Mesenchymal stem cell (in vitro differentiated cells and primary cell): ENCODE results near the gene MACROD2.

Source experiments
- DNase-seq: peaks from one replicate; pipeline ENCODE4 v3.0.0-alpha.2; 2013
- H2AFZ ChIP-seq: one replicate; pipeline ENCODE4 v1.6.1; 2013; ENCODE audit warnings: low read depth, mild to moderate bottlenecking, control low read depth, inconsistent platforms, low read length, moderate library complexity
- H2AK5ac ChIP-seq: 2 replicates; pipeline ENCODE4 v1.6.1; 2013; ENCODE audit warnings: low read length, moderate library complexity, mild to moderate bottlenecking, inconsistent platforms; ENCODE audit not compliant: severe bottlenecking
- H2BK120ac ChIP-seq: one replicate; pipeline ENCODE4 v1.6.1; 2013; ENCODE audit warnings: low read depth, mild to moderate bottlenecking, inconsistent platforms, low read length, moderate library complexity
- H2BK12ac ChIP-seq, 2 experiments: one replicate each; pipeline ENCODE4 v1.6.1; 2013; ENCODE audit warnings: inconsistent platforms in 2 of 2, low read length in 2 of 2, mild to moderate bottlenecking in 2 of 2, moderate library complexity in 2 of 2, control low read depth in 1 of 2
- H2BK15ac ChIP-seq: one replicate; pipeline ENCODE4 v1.6.1; 2013; ENCODE audit warnings: mild to moderate bottlenecking, low read depth, inconsistent platforms; ENCODE audit not compliant: poor library complexity, severe bottlenecking
- H2BK5ac ChIP-seq: 2 replicates; pipeline ENCODE4 v1.6.1; 2013; ENCODE audit warnings: low read depth, mild to moderate bottlenecking, low read length, control low read depth, inconsistent platforms; ENCODE audit not compliant: poor library complexity, severe bottlenecking
- H3K14ac ChIP-seq, 2 experiments: one replicate each; pipeline ENCODE4 v1.6.1; 2013; ENCODE audit warnings: inconsistent platforms in 2 of 2, low read length in 2 of 2, control low read depth in 1 of 2, mild to moderate bottlenecking in 1 of 2, moderate library complexity in 1 of 2
- H3K18ac ChIP-seq, 2 experiments: one replicate each; pipeline ENCODE4 v1.6.1; 2013; ENCODE audit warnings: inconsistent platforms in 2 of 2, low read length in 2 of 2, control low read depth in 1 of 2, low read depth in 1 of 2, mild to moderate bottlenecking in 1 of 2
- H3K23ac ChIP-seq, 2 experiments: one replicate each; pipeline ENCODE4 v1.6.1; 2013; ENCODE audit warnings: inconsistent platforms in 2 of 2, low read length in 2 of 2, mild to moderate bottlenecking in 2 of 2, moderate library complexity in 2 of 2, control low read depth in 1 of 2
- H3K27ac ChIP-seq: 2 replicates; pipeline ENCODE4 v1.5.1; 2013; ENCODE audit warnings: mild to moderate bottlenecking, moderate library complexity, low read length, control low read depth, inconsistent platforms; ENCODE audit not compliant: poor library complexity, severe bottlenecking
- H3K27me3 ChIP-seq, 2 experiments: 2 replicates each; pipeline versions ENCODE4 v1.6.1 to v1.7.0; 2013; ENCODE audit warnings: low read length in 2 of 2, mild to moderate bottlenecking in 2 of 2, moderate library complexity in 2 of 2, control low read depth in 1 of 2, inconsistent platforms in 1 of 2; ENCODE audit not compliant: control insufficient read depth in 1 of 2, insufficient read depth in 1 of 2
- H3K36me3 ChIP-seq, 2 experiments: 2 replicates each; pipeline versions ENCODE4 v1.6.1 to v1.7.0; 2013; ENCODE audit warnings: low read length in 2 of 2, control low read depth in 1 of 2, inconsistent platforms in 1 of 2, low read depth in 1 of 2, mild to moderate bottlenecking in 1 of 2; ENCODE audit not compliant: insufficient read depth in 2 of 2, control insufficient read depth in 1 of 2
- H3K4ac ChIP-seq, 2 experiments: one replicate each; pipeline ENCODE4 v1.6.1; 2013; ENCODE audit warnings: inconsistent platforms in 2 of 2, low read length in 2 of 2, mild to moderate bottlenecking in 2 of 2, moderate library complexity in 2 of 2, control low read depth in 1 of 2, low read depth in 1 of 2
- H3K4me1 ChIP-seq: 2 replicates; pipeline ENCODE4 v1.6.1; 2013; ENCODE audit warnings: low read depth, low read length, control low read depth; ENCODE audit not compliant: control insufficient read depth, insufficient read depth
- H3K4me2 ChIP-seq: 2 replicates; pipeline ENCODE4 v1.6.1; 2013; ENCODE audit warnings: low read length, mild to moderate bottlenecking, inconsistent platforms; ENCODE audit not compliant: poor library complexity, severe bottlenecking
- H3K4me3 ChIP-seq, 2 experiments: 2 replicates each; pipeline versions ENCODE4 v1.5.1 to v1.7.0; 2013; ENCODE audit warnings: low read length in 2 of 2, mild to moderate bottlenecking in 2 of 2, control low read depth in 1 of 2, low read depth in 1 of 2; ENCODE audit not compliant: insufficient read depth in 1 of 2
- H3K79me1 ChIP-seq: replicated peaks from 2 replicates; pipeline ENCODE4 v1.6.1; 2013; ENCODE audit warnings: mild to moderate bottlenecking, control low read depth, low read length, inconsistent platforms; ENCODE audit not compliant: poor library complexity, severe bottlenecking
- H3K9ac ChIP-seq: 2 replicates; pipeline ENCODE4 v1.7.0; 2013; ENCODE audit warnings: mild to moderate bottlenecking, low read length, moderate library complexity
- H3K9me3 ChIP-seq: 2 replicates; pipeline ENCODE4 v1.7.0; 2013; ENCODE audit warnings: mild to moderate bottlenecking, low read length; ENCODE audit not compliant: control insufficient read depth
- H4K8ac ChIP-seq: one replicate; pipeline ENCODE4 v1.6.1; 2013; ENCODE audit warnings: inconsistent platforms, mild to moderate bottlenecking, low read length, moderate library complexity
- H4K91ac ChIP-seq: one replicate; pipeline ENCODE4 v1.6.1; 2013; ENCODE audit warnings: mild to moderate bottlenecking, low read length, inconsistent platforms
- WGBS: methylation state at CpG from one replicate; pipeline ENCODE4 v1.1.7; 2013; ENCODE audit warnings: mixed read lengths; 5-methylcytosine and 5-hydroxymethylcytosine counted together

Gene MACROD2

DNA sequence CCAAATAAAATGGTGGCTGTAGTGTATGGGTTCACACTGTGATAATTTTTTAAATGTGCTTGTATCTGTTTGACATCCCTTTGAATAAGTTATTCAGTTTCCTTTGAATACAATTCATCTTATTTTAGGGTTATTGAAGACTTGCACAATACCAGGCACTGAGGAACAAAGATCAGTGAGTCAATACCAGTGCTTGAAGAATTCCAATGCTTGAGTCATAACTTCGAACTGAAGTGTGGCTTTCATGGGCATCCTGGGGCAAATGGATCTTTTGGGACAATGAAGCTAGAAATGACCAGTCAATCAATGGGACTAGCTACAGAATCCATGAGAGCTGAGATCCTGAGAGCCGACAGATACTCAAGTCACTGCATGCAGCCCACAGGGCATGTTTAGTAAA is 692.0 kb downstream of the MACROD2 start:
- Histone ChIP-seq H4K8ac (no peak overlapping the region), H3K27ac (no peak overlapping the region), H2BK15ac (no peak overlapping the region), H4K91ac (no peak overlapping the region), H2BK5ac (no peak overlapping the region), H3K36me3 (no peaks in the 10 kb centered on the region), H3K4me2 (no peak overlapping the region), H3K79me1 (no peaks in the 10 kb centered on the region), H3K9ac (no peak overlapping the region), H2AK5ac (no peak overlapping the region), H2BK120ac (no peak overlapping the region), H3K4ac (no peak overlapping the region), H3K4me1 (no peaks in the 10 kb centered on the region), H3K23ac (no peak overlapping the region), H2BK12ac (no peak overlapping the region), H3K9me3 (no peaks in the 10 kb centered on the region), H2AFZ (no peak overlapping the region), H3K14ac (no peak overlapping the region), H3K27me3 (no peaks in the 10 kb centered on the region), H3K4me3 (no peak overlapping the region), H3K18ac (no peak overlapping the region)
- no peak for DNase-seq
- 83% methylated on average over 2 of the region's 2 CpGs for WGBS

DNA sequence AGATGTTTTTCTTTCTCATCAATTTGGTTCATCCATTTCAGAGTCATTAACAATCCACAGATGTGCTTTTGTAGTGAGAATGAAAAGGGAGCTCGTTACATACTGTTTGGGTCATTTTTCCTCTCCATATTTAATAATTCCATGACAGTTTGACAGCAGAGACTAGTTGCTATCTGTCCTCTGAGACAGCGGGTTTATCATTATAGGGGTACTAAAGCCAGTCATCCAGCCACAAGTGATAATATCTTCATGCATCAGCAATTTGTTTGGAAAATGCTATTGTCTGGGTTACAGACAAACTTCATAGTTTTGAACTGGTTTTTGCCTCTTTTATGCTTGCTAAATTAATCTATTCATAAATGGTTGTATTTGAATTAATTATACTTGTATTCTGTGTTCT is 692.7 kb downstream of the MACROD2 start:
- 77% methylated on average over 1 of the region's 2 CpGs for WGBS
- Histone ChIP-seq H4K8ac (no peak overlapping the region), H3K23ac (no peak overlapping the region), H4K91ac (no peak overlapping the region), H3K79me1 (no peaks in the 10 kb centered on the region), H2AK5ac (no peak overlapping the region), H2BK12ac (no peak overlapping the region), H2BK5ac (no peak overlapping the region), H3K36me3 (no peaks in the 10 kb centered on the region), H3K4me1 (no peaks in the 10 kb centered on the region), H2BK120ac (no peak overlapping the region), H2AFZ (no peak overlapping the region), H3K18ac (no peak overlapping the region), H3K4ac (no peak overlapping the region), H2BK15ac (no peak overlapping the region), H3K4me2 (no peak overlapping the region), H3K27ac (no peak overlapping the region), H3K9ac (no peak overlapping the region), H3K14ac (no peak overlapping the region), H3K9me3 (no peaks in the 10 kb centered on the region), H3K4me3 (no peak overlapping the region), H3K27me3 (no peaks in the 10 kb centered on the region)
- no peak for DNase-seq

DNA sequence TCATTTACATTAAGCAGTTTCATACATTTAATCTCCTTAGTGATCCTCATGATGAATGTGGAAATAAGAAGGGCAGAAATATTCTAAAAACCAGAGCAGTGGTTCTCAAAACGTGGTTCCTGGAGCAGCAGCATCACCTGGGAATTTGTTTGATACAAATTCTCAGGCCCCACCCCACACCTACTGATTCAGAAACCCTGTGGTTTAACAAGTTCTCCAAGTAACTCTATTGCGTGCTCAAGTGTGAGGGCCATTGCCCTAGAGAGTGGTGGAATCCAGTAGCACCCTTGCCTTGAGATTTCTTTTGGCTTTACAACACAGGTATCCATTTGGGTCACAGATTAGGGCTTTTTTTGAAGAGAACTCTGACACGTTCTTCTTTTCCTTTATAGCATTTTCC is 696.7 kb downstream of the MACROD2 start:
- no peak overlapping the region for H3K18ac ChIP-seq
- no peak overlapping the region for H2BK5ac ChIP-seq
- no peak overlapping the region for H3K4me3 ChIP-seq
- H2BK120ac ChIP-seq, result no peak overlapping the region
- no peak overlapping the region for H2AFZ ChIP-seq
- H3K4ac ChIP-seq, result no peak overlapping the region
- 70% methylated on average over 2 of the region's 3 CpGs for WGBS
- no peaks in the 10 kb centered on the region for H3K79me1 ChIP-seq
- H3K36me3 ChIP-seq, result no peaks in the 10 kb centered on the region
- DNase-seq, result no peak
- H2BK12ac ChIP-seq, result no peak overlapping the region
- H3K4me1 ChIP-seq, result no peaks in the 10 kb centered on the region
- H4K8ac ChIP-seq, result no peak overlapping the region
- no peak overlapping the region for H3K27ac ChIP-seq
- H3K9ac ChIP-seq, result no peak overlapping the region
- no peak overlapping the region for H2BK15ac ChIP-seq
- no peaks in the 10 kb centered on the region for H3K27me3 ChIP-seq
- no peak overlapping the region for H3K14ac ChIP-seq
- H4K91ac ChIP-seq, result no peak overlapping the region
- H3K23ac ChIP-seq, result no peak overlapping the region
- no peak overlapping the region for H3K4me2 ChIP-seq
- no peak overlapping the region for H2AK5ac ChIP-seq
- no peaks in the 10 kb centered on the region for H3K9me3 ChIP-seq

- no peak overlapping the region for H2BK15ac ChIP-seq
- H3K9me3 ChIP-seq, result no peaks in the 10 kb centered on the region
- H4K8ac ChIP-seq, result no peak overlapping the region
- H3K27me3 ChIP-seq, result no peaks in the 10 kb centered on the region
- H2AK5ac ChIP-seq, result no peak overlapping the region
- no peaks in the 10 kb centered on the region for H3K36me3 ChIP-seq
- no peak overlapping the region for H3K23ac ChIP-seq
- 86% methylated on average over 2 of the region's 3 CpGs for WGBS
- H3K27ac ChIP-seq, result no peak overlapping the region
- no peak overlapping the region for H3K14ac ChIP-seq
- no peaks in the 10 kb centered on the region for H3K79me1 ChIP-seq
- no peak for DNase-seq
- H3K4me3 ChIP-seq, result no peak overlapping the region
- no peak overlapping the region for H2BK5ac ChIP-seq
- no peak overlapping the region for H2BK120ac ChIP-seq
- no peak overlapping the region for H2BK12ac ChIP-seq
- no peak overlapping the region for H3K18ac ChIP-seq
- H3K4ac ChIP-seq, result no peak overlapping the region
- no peaks in the 10 kb centered on the region for H3K4me1 ChIP-seq
- no peak overlapping the region for H3K4me2 ChIP-seq
- H4K91ac ChIP-seq, result no peak overlapping the region
- H3K9ac ChIP-seq, result no peak overlapping the region
- H2AFZ ChIP-seq, result no peak overlapping the region
These were observed 701.2 kb downstream of the MACROD2 start for GRCh38 chr20:14696478-14696877.
